Tibial nerve (tissue), 3 donors: ENCODE measurements around the gene HAUS8.

Experiments
- CTCF ChIP-seq, 5 experiments: fragments of 200-600 bp in 3 of 5; fragments of 450-650 bp in 2 of 5; sonication (generic) in 3 of 5; IDR thresholded peaks; one replicate each; pipeline ENCODE4 v1.5.1; 2016 to 2019; ENCODE audit warnings: antibody characterized with exemption in 5 of 5, mild to moderate bottlenecking in 3 of 5, moderate library complexity in 2 of 5
- POLR2A ChIP-seq, 2 donors: fragments of 450-650 bp; IDR thresholded peaks; one replicate each; pipeline ENCODE4 v1.6.1; 2017; ENCODE audit warnings: antibody characterized with exemption in 2 of 2, mild to moderate bottlenecking in 2 of 2, moderate library complexity in 2 of 2

GRCh38 chr19:17124025-17124424 lies 48.8 kb upstream of the HAUS8 start:
- TF ChIP-seq CTCF (IDR thresholded peaks at IDR 0.05), result no peak
- TF ChIP-seq POLR2A (IDR thresholded peaks at IDR 0.05), result no peak
